Choroid plexus epithelial cell (primary cell): ENCODE measurements around the gene HOXB4.
"Not testable (repeated sequence)": the region's sequence is repeated elsewhere in the genome, so short reads cannot be mapped to it uniquely, and the experiment has no call there.

Experiments used
- DNase-seq: peaks from one replicate; pipeline ENCODE4 v3.0.0-alpha.2; 2010; ENCODE audit warnings: low read depth
- H3K4me3 ChIP-seq: 2 replicates; pipeline ENCODE4 v1.5.1; 2011; ENCODE audit warnings: low read depth, mild to moderate bottlenecking, control low read depth, low read length, moderate library complexity
- CTCF ChIP-seq: conservative IDR thresholded peaks from 2 replicates; pipeline ENCODE4 v1.5.1; 2011; ENCODE audit warnings: low read depth, mild to moderate bottlenecking, control low read depth, inconsistent platforms, low read length, moderate library complexity

Gene HOXB4

DNA sequence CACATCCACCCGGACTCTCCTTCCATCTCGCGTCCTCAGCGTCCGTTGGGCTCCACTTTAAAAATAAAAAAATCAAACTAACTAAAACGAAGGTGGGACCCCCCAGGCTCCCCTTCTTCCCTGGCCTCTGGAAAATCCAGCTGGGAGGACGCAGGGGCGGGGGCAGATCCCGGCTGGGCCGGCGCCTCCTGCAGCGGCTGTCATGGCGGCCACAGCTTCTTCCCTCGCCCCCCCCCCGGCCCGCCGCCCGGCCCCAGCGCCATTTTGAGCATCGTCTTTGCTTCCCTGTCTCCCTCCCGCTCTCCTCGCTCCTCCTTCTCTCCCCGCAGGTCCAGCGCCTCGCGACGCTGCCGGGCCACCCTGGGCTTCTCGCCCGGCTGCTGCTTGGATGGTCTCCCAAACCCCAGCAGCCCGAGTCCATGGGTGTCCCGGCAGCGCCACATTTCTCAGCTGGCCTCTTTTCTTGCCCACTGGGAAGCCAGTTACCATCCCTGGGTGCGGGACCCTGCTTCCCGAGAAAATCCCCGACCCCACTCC, 36.5 kb downstream of the HOXB4 start:
- DNase-seq, result no peak
- peak overlapping the region; percentile 8 for H3K4me3 ChIP-seq
- no peak for TF ChIP-seq CTCF

- DNase-seq, result no peak
- no peak for TF ChIP-seq CTCF
- no peak overlapping the region for H3K4me3 ChIP-seq
Measured at GRCh38 chr17:48541036-48541576, 37.0 kb downstream of the HOXB4 start.

GRCh38 chr17:48540213-48540612, 37.9 kb downstream of the HOXB4 start:
- no peak overlapping the region for H3K4me3 ChIP-seq
- no peak for TF ChIP-seq CTCF
- DNase-seq, result no peak

DNA sequence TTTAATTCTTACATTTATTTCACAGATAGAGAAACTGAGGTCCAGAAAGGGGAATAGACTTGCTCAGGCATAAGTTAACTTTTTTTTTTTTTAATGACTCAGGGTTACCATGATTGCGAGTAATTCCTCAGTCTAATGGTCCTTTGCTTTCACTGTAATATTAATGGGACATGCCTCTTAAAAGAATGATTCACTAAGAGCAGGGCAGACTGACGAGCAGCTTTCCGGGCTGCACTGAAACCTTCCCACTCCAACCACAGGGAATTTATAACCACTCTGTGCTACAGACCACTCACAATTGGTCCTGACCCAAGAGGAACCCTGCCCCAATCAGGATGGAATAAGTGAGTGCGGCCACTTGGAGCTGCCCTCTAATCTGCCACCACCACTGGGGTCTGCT, 39.0 kb downstream of the HOXB4 start:
- H3K4me3 ChIP-seq, result no peak overlapping the region
- no peak for DNase-seq
- no peak for TF ChIP-seq CTCF

- DNase-seq, result no peak
- H3K4me3 ChIP-seq, result no peak overlapping the region
- TF ChIP-seq CTCF, result no peak
Measured at GRCh38 chr17:48537316-48537715, 40.8 kb downstream of the HOXB4 start.

- not testable (repeated sequence) for DNase-seq, H3K4me3 ChIP-seq
Measured at GRCh38 chr17:48535793-48536559, 42.2 kb downstream of the HOXB4 start.

GRCh38 chr17:48532261-48532660, 45.9 kb downstream of the HOXB4 start:
- no peak for DNase-seq
- no peak overlapping the region for H3K4me3 ChIP-seq
- TF ChIP-seq CTCF, result no peak
